MM.1S (cell line): ENCODE data around the gene CASQ1.

Experiments used
- DNase-seq: peaks from one replicate; pipeline ENCODE4 v3.0.0-alpha.2; 2015
- H2AFZ ChIP-seq: fragments of 300-600 bp; sonication (generic); 2 replicates; pipeline ENCODE4 v1.6.0; 2016; ENCODE audit warnings: antibody characterized with exemption, low read length
- H3F3A ChIP-seq: fragments of 300-600 bp; sonication (generic); 2 replicates; pipeline ENCODE4 v1.6.1; 2016; ENCODE audit warnings: mild to moderate bottlenecking, antibody characterized with exemption, low read length, moderate library complexity, mixed read lengths; ENCODE audit not compliant: insufficient read depth
- H3K27ac ChIP-seq: fragments of 300-600 bp; sonication (generic); 2 replicates; pipeline ENCODE4 v1.5.1; 2016; ENCODE audit warnings: mild to moderate bottlenecking, low read length
- H3K27me3 ChIP-seq: fragments of 300-600 bp; sonication (generic); replicated peaks from 2 replicates; pipeline ENCODE4 v1.6.0; 2016; ENCODE audit warnings: low read length; ENCODE audit not compliant: insufficient read depth
- H3K36me3 ChIP-seq: fragments of 300-600 bp; sonication (generic); replicated peaks from 2 replicates; pipeline ENCODE4 v1.6.1; 2016; ENCODE audit warnings: mild to moderate bottlenecking, low read length, mixed read lengths; ENCODE audit not compliant: insufficient read depth
- H3K4me1 ChIP-seq: fragments of 300-600 bp; sonication (generic); 2 replicates; pipeline ENCODE4 v1.6.1; 2016; ENCODE audit warnings: low read length, mixed read lengths
- H3K4me2 ChIP-seq: fragments of 300-600 bp; sonication (generic); 2 replicates; pipeline ENCODE4 v1.6.0; 2016; ENCODE audit warnings: low read depth, low read length
- H3K4me3 ChIP-seq: fragments of 300-600 bp; sonication (generic); 2 replicates; pipeline ENCODE4 v1.5.1; 2016; ENCODE audit warnings: low read length, mixed read lengths
- H3K79me2 ChIP-seq: fragments of 300-600 bp; sonication (generic); 2 replicates; pipeline ENCODE4 v1.6.1; 2016; ENCODE audit warnings: mixed run types, low read length, mixed read lengths
- H3K9ac ChIP-seq: fragments of 300-600 bp; sonication (generic); 2 replicates; pipeline ENCODE4 v1.6.1; 2016; ENCODE audit warnings: low read length, mixed read lengths
- H3K9me2 ChIP-seq: fragments of 300-600 bp; sonication (generic); replicated peaks from 2 replicates; pipeline ENCODE4 v1.6.1; 2016; ENCODE audit warnings: mild to moderate bottlenecking, low read length, mixed read lengths; ENCODE audit not compliant: insufficient read depth
- H3K9me3 ChIP-seq: fragments of 300-600 bp; sonication (generic); replicated peaks from 2 replicates; pipeline ENCODE4 v1.6.1; 2016; ENCODE audit warnings: mild to moderate bottlenecking, low read length, mixed read lengths; ENCODE audit not compliant: insufficient read depth
- H4K20me1 ChIP-seq: fragments of 300-600 bp; sonication (generic); 2 replicates; pipeline ENCODE4 v1.6.1; 2016; ENCODE audit warnings: mild to moderate bottlenecking, low read length, moderate library complexity, mixed read lengths; ENCODE audit not compliant: insufficient read depth
- EZH2 ChIP-seq: fragments of 300-600 bp; sonication (generic); optimal IDR thresholded peaks from 2 replicates; pipeline ENCODE3; 2017; ENCODE audit warnings: low read depth, mild to moderate bottlenecking, antibody characterized with exemption, low read length, mixed read lengths
- EZH2phosphoT487 ChIP-seq: fragments of 300-600 bp; sonication (generic); IDR thresholded peaks from 2 replicates; pipeline ENCODE4 v1.6.1; 2018; ENCODE audit warnings: antibody characterized with exemption, low read length
- TF ChIP-seq, protein P1 (sequence below): fragments of 300-600 bp; sonication (generic); IDR thresholded peaks from 2 replicates; pipeline ENCODE4 v1.5.1; 2016; ENCODE audit warnings: antibody characterized with exemption, low read length, mixed read lengths

Gene CASQ1

DNA sequence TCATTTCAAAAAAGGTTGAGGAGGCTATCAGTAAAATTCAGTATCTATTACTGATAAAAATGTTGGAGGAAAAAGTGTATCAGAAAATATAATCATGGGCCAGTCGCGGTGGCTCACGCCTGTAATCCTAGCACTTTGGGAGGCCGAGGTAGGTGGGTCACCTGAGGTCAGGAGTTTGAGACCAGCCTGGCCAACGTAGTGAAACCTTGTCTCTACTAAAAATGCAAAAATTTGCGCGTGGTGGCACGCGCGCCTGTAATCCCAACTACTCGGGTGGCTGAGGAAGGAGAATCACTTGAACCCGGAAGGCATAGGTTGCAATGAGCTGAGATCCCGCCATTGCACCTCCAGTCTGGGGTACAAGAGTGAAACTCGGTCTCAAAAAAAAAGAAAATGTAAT lies 44.3 kb upstream of the CASQ1 start:
- Histone ChIP-seq H3K9ac (no peak overlapping the region), H3K79me2 (no peaks in the 10 kb centered on the region), H3K4me3 (no peak overlapping the region), H3K9me2 (no peaks in the 10 kb centered on the region), H3K9me3 (no peaks in the 10 kb centered on the region), H3F3A (no peaks in the 10 kb centered on the region), H3K27me3 (no peaks in the 10 kb centered on the region), H3K36me3 (no peaks in the 10 kb centered on the region), H3K4me2 (no peak overlapping the region), H4K20me1 (no peaks in the 10 kb centered on the region), H3K4me1 (no peaks in the 10 kb centered on the region), H2AFZ (no peak overlapping the region), H3K27ac (no peak overlapping the region)
- no peak for TF ChIP-seq EZH2phosphoT487
- TF ChIP-seq, protein P1, sequence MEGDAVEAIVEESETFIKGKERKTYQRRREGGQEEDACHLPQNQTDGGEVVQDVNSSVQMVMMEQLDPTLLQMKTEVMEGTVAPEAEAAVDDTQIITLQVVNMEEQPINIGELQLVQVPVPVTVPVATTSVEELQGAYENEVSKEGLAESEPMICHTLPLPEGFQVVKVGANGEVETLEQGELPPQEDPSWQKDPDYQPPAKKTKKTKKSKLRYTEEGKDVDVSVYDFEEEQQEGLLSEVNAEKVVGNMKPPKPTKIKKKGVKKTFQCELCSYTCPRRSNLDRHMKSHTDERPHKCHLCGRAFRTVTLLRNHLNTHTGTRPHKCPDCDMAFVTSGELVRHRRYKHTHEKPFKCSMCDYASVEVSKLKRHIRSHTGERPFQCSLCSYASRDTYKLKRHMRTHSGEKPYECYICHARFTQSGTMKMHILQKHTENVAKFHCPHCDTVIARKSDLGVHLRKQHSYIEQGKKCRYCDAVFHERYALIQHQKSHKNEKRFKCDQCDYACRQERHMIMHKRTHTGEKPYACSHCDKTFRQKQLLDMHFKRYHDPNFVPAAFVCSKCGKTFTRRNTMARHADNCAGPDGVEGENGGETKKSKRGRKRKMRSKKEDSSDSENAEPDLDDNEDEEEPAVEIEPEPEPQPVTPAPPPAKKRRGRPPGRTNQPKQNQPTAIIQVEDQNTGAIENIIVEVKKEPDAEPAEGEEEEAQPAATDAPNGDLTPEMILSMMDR = no peak
- TF ChIP-seq EZH2 = no peak
- DNase-seq = no peak

DNA sequence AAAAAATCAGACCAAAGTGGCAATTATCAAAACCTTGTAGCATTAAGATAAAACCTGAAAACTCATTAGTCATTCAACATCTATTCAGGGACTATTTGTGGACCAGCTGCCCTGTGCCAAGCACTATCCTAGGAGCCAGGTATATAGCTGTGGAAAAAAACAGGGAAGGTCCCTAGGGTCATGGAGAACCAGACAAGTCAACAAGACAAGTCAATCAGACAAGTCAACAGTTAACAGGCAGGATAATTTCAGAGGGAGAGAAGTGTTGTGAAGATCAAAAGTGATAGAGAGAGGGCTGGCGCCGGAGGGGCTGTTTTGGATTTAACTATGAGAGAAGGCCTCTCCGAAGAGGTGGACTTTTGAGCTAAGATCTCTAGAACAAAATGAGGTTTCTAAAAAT lies 42.3 kb upstream of the CASQ1 start:
- no peak overlapping the region for H2AFZ ChIP-seq
- H3K9me2 ChIP-seq = no peaks in the 10 kb centered on the region
- no peak overlapping the region for H3K4me3 ChIP-seq
- no peaks in the 10 kb centered on the region for H3K79me2 ChIP-seq
- no peaks in the 10 kb centered on the region for H3K36me3 ChIP-seq
- no peaks in the 10 kb centered on the region for H3K27me3 ChIP-seq
- no peak for DNase-seq
- H3K27ac ChIP-seq = no peak overlapping the region
- H4K20me1 ChIP-seq = no peaks in the 10 kb centered on the region
- H3K4me1 ChIP-seq = no peaks in the 10 kb centered on the region
- H3K9me3 ChIP-seq = no peaks in the 10 kb centered on the region
- H3F3A ChIP-seq = no peaks in the 10 kb centered on the region
- TF ChIP-seq EZH2phosphoT487 (no peak), EZH2 (no peak)
- TF ChIP-seq, protein P1 = no peak
- no peak overlapping the region for H3K4me2 ChIP-seq
- H3K9ac ChIP-seq = no peak overlapping the region

DNA sequence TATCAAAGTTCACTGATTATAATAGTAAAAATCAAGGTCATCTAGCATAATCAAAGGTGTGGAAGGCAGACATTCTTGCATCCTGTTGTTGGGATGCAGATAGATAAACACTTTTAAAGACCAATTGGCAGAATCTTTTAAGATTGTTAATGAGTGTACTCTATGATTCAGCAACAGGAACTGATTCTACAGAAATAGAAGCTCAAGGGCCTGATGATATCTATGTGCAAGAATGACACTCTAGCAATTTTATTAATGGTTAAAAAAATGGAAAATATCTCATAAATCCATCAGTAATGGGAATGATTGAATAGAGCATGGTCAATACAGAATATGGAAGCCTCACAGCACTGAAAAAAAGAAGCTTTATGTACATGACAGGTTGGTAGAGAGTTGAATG lies 41.1 kb upstream of the CASQ1 start:
- H3K27ac ChIP-seq = no peak overlapping the region
- DNase-seq = no peak
- H3K27me3 ChIP-seq = no peaks in the 10 kb centered on the region
- TF ChIP-seq EZH2phosphoT487 (no peak), EZH2 (no peak)
- TF ChIP-seq, protein P1 = no peak
- H3F3A ChIP-seq = no peaks in the 10 kb centered on the region
- no peaks in the 10 kb centered on the region for H4K20me1 ChIP-seq
- no peaks in the 10 kb centered on the region for H3K9me3 ChIP-seq
- no peak overlapping the region for H2AFZ ChIP-seq
- H3K79me2 ChIP-seq = no peaks in the 10 kb centered on the region
- no peaks in the 10 kb centered on the region for H3K36me3 ChIP-seq
- H3K9ac ChIP-seq = no peak overlapping the region
- H3K4me1 ChIP-seq = no peaks in the 10 kb centered on the region
- no peak overlapping the region for H3K4me3 ChIP-seq
- H3K4me2 ChIP-seq = no peak overlapping the region
- H3K9me2 ChIP-seq = no peaks in the 10 kb centered on the region
